Stimulated activated CD4-positive, alpha-beta T cell treated with anti-CD3 and anti-CD28 coated beads, Interleukin-15, amount 100 ng/mL, for 1 hour (primary cell): ENCODE results near the gene KLHDC9.
"Not testable (repeated sequence)": the region's sequence is repeated elsewhere in the genome, so short reads cannot be mapped to it uniquely, and the experiment has no call there.

ENCODE experiments used
- DNase-seq, 2 donors: peaks; one replicate each; pipeline ENCODE4 v3.0.0-alpha.2; 2020; ENCODE audit warnings: low read depth in 1 of 2, low spot score in 1 of 2

KLHDC9 gene

DNA sequence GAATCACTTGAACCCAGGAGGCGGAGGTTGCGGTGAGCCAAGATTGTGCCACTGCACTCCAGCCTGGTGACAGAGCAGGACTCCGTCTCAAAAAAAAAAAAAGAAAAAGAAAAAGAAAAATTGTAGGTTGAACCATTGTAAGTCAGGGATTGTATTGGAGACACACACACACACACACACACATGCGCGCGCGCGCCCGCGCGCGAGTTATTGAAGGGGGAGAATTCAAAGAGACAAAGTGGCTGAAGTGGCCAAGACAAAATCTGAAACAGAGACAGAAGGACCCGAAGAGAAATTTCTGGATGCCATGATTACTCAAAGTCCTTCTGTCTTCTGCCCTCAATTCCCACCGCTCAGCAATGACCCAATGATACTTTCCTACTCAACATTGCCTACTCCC lies 3.7 kb upstream of the KLHDC9 start:
- DNase-seq: no peak

DNA sequence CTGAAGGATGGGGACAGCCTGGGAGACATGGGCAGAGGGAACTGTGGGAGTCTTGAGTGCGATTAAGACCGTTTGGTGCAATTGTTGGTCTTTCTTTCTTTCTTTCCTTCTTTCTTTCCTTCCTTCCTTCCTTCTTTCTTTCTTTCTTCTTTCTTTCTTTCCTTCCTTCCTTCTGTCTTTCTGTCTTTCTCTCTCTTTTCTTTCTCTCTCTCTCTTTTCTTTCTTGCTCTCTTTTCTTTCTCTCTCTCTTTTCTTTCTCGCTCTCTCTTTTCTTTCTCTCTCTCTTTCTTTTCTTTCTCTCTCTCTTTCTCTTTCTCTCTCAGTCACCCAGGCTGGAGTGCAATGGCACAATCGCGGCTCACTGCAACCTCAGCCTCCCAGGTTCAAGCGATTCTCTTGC lies 2.9 kb upstream of the KLHDC9 start:
- DNase-seq: no peak

DNA sequence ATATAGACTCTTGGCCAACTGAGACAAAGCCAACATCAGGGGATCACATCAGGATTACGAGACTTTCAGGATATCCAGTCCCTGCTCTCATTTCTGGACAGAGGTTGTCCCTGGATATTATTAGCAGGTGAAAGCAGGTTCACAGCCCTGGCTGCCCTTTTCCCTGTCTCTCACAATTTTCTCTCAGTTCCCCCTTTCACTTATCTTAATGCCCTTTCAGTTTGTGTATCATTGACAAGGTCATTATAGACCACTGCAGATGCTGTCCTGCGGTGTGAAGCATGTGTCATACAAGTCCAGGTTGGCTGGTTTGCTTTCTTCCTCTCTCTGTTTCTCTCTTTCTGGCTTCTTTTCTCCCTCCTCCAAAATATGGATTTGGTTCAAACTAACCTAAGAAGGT lies 2.1 kb upstream of the KLHDC9 start:
- DNase-seq: no peak

DNA sequence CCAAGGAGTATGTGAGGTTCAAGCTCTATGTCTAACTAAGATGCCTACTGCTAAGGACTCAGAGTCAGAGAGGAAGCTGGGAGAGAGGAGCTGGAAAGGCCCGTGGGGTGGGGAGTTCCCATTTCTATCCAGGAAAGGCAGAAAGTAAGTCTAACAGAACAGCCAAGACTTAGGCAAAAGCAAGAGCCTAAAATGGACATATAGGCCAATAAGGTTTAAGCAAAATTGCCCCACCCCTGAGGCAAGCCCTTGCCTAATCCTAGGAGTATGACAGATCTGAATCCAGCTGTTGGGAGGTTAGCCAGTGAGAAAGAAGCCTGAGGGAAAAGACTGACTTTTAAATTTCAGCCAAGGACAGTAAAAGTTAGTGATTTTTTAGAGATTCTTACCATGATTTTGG lies 1.6 kb upstream of the KLHDC9 start:
- no peak for DNase-seq

DNA sequence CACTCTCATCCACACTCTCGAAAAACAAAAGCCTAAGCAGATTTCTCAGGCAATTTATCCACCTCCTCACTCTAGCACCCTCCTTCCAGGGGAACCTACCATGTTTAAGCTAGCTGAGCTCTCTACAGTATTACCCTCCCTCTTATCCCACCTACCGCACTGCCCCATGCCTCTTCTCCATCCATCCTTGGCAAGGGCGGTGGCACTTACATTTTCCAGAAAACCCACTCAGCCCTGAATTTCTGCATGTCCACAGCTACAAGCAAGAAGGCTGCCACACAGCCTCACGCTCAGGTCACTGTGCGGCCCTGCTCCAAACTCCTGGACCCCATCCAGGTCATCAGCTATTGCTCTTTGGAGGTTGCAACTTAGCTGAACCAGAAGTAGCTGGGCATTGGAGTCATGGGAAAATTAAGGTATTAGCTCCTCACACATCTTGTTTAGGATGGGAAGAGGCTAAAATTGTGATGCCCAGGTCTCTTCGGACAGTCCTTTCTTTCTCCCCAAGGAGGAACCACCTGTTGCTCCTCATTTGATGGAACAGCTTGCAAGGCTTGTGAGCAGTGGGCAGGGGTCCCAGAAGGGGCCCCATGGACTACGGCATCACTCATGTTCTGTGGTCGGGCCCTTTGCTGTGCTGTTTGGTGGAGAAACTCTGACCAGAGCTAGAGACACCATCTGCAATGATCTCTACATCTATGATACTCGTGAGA lies 1.1 kb downstream of the KLHDC9 start:
- DNase-seq: no peak

DNA sequence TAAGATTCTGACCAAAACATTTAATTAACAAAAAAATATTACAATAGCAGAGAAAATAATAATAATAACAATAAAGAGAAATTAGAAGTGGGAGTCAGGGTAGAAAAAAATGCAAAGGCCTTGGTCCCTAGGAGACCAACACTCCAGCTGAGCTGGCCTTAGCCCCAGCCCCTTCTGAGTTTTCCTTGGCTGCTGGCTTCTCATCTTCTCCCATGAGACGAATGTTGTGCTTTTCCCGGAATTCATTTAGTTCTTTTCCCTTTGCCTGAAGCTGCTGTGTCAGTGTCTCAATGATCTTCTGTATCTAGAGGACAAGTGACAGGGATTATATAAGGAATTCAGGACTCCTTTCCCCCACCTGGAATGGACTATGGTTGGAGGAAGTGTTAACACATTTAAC lies 2.4 kb downstream of the KLHDC9 start:
- no peak for DNase-seq

DNA sequence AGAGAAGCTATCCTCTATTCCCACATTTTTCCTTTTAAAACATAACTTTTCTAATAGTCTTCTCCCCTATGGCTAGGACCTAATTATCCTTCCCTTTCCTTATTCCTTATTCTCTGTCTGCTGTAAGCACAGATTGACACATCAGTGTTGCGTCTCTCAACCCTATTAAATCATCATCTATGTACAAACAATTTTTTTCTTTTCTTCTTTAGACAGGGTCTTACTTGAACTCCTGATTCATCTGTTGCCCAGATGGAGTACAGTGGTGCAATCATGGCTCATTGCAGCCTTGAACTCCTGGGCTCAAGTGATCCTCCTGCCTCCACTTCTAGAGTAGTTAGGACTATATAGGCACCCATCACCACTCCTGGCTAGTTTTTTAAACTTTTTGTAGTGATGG lies 8.3 kb downstream of the KLHDC9 start:
- no peak for DNase-seq

DNA sequence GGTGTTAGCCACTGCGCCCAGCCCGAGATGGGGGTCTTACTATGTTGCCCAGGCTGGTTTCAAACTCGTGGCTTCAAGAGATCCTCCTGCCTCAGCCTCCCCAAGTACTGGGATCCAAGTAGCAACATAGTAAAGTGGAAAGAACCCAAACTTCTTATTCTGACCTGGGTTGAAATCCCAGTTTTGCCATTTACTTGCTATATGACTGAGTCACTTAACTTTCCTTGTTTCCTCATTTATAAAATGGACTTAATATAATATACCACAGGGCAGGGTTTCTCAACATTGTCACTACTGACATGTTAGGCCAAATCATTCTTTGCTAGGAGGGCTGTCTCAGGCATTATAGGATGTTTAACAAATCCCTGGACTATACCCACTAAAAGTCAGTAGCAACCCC lies 13.0 kb downstream of the KLHDC9 start:
- no peak for DNase-seq

DNA sequence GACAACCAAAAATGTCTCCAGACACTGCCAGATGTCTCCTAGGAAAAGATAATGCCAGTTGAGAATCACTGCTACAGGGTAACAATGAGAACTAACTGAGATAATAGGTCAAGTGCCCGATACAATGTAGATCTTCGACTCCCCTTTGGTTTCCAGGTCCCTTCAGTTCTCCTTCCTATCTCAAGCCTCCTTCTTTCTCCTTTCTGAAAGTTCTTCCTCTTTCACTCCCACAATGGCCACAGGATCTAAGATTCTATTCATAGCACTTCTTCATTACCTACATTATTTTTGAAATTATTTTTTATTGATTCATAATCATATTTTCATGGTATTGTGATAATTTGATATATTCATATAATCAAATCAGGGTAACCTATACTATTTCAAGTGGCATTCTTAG lies 13.4 kb downstream of the KLHDC9 start:
- no peak for DNase-seq

DNA sequence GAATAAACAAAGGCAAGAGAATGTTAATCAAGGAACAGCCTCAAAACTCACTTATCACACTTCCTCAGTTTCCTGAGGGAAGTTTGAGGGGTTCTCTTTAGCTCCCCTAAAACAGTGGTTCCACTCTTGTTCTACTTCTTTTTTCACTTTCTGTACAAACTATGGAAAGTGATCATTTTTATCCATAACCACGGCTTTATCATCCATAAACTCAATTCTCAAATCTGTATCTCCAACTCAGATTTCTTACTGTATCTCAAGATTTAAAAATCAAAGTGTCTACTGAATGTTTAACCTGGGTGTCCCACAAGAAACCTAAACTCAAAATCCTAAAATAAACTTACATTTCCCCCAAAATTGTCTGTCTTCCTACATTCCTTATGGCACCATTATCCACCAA lies 15.8 kb downstream of the KLHDC9 start:
- no peak for DNase-seq

DNA sequence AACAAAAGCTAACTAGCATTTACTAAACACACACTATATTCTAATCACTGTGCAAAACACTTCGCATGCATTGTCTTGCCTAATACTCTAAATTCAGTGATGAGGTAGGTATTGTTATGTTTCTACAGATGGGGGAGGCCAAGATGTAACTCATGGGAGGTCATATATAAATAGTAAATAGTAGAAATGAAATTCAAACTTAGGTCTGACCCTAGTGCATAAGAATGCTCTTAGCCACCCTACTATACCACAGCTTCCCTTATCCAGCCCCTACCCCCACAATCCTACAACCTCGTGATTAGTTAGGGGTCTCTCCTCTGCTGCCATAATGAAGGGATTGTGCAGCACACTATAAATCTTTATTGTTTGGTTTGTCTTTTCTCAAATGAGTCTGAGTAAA lies 16.4 kb downstream of the KLHDC9 start:
- no peak for DNase-seq

DNA sequence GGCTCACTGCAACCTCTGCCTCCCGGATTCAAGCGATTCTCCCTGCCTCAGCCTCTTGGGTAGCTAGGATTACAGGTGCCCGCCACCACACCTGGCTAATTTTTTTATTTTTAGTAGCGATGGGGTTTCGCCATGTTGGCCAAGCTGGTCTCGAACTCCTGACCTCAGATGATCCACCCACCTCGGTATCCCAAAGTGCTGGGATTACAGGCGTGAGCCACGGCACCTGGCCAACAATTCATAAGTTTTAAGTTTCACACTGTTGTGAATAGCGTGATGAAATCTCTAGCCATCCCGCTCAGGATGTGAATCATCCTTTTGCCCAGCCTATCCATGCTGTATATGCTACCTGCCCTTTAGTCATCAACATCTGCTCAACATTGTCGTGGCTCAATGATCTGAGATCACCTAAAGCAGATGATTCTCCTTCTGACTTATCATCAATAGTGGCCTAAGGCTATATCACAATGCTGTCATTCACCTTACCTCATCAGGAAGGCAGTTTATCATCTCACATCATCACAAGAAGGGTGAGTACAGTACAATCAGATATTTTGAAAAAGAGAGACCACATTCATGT lies 17.1 kb downstream of the KLHDC9 start:
- DNase-seq: no peak

DNA sequence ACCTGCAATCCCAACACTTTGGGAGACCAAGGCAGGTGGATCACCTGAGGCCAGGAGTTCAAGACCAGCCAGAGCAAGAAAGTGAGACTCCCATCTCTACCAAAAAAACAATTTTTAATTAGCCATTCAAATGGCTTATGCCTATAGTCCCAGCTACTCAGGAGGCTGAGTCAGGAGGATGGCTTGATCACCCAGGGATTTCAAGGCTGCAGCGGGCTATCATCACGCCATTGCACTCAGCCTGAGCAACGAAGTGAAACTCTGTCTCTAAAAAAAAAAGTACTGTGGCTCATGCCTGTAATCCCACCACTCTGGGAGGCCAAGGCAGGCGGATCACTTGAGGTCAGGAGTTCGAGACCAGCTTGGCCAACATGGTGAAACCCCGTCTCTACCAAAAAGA lies 17.8 kb downstream of the KLHDC9 start:
- DNase-seq: not testable (repeated sequence)

DNA sequence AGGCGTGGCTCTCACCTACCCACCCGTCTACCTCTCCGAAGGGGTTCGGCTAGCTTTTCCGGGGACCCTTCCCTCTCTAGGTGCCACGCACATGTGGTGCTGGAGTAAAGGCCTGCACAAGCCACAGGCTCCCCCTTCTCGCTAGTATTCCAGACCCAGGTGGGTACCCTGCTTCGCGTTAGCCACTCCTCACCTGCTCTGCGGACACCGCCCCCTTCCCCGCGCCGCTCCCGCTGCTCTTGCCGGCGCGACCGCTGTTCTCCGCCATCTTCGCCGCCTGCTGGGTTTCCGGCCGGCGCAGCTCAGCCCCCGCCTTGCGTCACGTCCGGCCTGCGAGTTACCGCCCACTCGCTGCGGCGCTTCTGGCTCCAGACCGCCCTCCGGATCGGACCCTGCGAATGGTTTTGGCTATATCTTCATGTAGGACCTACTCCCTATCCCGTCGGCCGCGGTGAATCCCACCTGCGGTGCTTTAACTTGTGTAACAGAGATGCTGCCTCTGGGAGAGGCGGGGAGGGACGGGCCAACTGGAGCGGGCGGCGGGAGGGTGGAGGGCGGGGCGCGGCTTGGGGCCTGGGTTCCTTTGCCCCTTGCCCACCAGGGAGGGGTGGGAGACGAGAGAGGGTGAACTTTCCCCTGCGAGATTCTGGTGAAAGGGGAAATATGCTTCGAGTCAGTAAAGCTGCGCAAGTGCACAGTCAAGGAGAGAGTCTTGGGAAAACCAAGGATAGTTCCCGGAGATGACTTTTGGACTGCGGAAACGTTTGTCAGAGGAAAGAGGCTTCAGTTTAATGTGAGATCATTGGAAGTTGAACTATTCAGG lies 19.8 kb downstream of the KLHDC9 start, which contains the start of the genes NIT1 and PFDN2:
TSS of gene NIT1 (plus strand) at position 347 of the 823 bp plus-strand sequence. CDS start at position 419, 72 bp downstream.
TSS of gene PFDN2 (minus strand) at position 279 of the 823 bp plus-strand sequence. CDS start at position 268, 11 bp downstream.
- peak; percentile 61 to 78 for DNase-seq

DNA sequence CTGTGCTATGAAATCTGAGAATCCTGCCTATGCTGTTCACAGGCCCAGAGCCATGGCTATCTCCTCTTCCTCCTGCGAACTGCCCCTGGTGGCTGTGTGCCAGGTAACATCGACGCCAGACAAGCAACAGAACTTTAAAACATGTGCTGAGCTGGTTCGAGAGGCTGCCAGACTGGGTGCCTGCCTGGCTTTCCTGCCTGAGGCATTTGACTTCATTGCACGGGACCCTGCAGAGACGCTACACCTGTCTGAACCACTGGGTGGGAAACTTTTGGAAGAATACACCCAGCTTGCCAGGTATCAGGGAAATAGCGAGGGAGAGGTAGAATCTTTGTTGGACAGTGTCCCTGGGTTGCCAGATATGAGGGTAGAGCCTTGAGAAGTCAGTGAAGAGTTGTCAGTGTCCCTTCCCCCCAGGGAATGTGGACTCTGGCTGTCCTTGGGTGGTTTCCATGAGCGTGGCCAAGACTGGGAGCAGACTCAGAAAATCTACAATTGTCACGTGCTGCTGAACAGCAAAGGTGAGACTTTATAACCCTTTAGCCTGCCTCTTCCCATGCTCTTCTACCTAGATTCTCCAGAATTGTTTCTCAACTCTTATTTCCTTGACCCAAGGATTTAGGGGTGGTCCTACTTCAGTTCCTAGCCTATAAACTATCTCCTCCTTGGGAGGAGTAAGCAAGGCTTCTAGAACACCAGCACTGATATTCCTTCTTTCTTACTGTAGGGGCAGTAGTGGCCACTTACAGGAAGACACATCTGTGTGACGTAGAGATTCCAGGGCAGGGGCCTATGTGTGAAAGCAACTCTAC lies 21.1 kb downstream of the KLHDC9 start:
- DNase-seq: no peak

DNA sequence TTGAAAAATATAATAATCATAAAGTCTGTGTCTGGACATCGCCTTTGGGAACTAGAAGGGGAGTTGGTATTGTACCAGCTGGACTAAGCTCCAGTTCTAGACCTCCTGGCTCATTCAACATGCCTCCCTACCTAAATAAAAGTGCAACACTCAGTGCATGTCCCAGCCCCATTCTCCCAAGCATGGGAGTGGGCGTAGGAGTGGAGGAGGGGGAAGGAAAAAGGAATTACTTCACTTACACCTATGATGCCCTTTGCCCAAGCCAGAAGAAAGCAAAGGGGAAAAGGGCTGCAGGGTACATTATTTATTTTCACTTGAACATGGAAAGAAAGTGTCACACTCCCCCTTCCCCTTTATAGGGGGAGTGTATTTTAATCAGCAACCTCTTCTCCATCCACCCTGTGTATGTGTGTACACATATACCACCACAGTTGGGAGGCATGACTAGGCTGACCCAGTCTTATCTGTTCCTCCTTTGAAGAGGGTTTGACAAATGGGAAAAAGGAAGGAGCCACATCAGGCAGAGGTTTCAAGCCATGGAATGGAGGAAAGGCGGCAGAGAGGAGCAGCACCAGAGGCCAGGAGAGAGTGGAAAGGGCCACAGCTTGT lies 23.0 kb downstream of the KLHDC9 start:
- DNase-seq: no peak

DNA sequence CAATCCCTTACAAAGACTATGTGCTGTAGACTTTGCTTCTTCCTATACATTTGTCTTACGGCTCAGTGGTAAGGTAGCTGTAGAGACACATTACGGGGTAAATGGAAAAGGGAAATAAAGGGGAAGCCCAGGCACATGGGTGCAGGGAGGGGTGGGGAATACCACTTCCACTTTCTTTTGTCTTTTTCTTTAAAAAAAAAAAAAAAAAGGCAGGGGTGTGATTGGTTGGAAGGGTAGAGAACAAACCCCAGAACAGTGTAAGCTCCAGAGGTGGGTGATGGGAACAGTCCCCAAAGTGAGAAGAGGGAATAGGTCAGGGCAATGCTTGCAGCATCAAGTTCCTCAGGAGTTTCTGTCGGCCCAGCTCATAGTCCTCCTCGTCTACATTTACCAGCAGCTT lies 23.7 kb downstream of the KLHDC9 start:
- DNase-seq: no peak

DNA sequence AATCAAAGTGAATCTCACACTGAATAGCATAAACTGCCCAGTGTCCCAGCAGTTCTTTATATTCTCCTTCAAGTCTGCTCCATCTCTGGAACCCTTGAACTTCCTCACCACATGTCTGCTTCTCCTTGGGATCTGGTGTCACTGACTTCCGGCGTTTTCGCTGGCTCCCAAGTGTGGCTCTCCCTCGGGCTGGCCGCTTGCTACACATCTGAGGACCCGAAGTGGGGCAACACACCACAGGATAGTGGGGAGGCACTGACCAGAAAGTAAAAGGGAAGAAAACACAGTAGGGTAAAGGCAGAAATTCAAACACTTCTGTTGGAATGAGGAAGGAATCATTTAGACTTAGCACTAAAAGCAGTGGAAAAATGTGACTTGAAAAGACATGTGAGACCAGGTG lies 24.8 kb downstream of the KLHDC9 start:
- no peak for DNase-seq

DNA sequence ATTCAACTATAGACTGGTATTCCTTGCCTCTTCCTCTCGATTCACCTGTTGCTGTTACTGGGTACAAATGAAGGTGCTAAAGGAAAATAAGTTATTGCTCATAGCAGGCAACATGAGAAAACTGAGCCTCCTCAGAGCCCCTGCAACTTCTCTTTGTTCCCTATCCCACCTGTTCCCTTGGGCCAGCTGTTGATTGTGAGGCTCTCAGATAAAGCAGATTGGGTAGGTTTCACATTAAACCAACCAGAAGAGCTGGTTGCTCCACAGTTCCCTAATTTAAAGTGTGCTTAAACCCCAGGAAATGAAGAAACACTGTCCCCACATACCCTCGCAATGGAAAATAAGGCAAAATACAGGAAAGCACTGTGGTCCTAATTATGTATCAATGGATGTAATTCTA lies 29.5 kb downstream of the KLHDC9 start:
- no peak for DNase-seq

DNA sequence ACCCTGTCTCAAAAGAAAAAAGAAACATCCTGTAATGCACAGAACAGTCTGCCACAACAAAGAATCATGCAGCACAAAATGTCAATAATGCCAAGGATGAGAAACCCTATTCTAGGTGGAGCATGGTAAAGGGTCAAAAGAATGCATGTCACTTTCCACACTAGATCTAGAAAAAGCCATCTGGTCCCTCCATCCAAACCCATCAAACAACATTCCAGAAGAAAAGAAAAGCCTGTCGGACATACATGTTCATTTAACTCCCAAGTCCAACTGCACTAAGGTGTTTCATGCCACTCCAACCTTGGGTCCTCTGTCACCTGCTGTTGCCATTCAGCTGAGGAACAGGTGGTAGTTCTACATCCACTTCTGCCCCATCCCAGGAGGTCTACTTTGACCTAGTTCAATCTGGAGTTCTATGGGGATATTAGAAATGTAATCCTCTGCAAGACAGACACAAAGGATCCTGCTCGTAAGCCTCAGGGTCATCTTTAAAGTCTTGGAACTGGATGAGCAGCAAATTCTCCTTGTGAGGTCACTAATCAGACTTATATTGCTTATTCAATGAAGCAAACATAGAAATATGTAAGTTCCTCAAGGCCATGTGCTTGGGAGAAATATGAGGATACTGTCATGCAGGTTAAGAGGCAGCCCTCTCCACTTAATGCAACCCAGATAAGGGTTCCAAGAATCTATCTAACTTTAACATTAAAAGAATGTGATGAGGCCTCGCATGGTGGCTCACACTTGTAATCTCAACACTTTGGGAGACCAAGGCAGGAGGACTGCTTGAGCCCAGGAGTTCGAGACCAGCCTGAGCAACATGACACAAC lies 30.6 kb downstream of the KLHDC9 start:
- DNase-seq: no peak
